Esophagus (tissue), 2 donors: ENCODE results near the gene SLC18B1. TPM values are rescaled to one million over a fixed set of nuclear protein-coding genes. Genes with fewer than 3 reads are reported as not detected.

ENCODE experiments used
- H3K27ac ChIP-seq, 2 donors: one replicate each; pipeline ENCODE4 v1.5.1; 2013; ENCODE audit warnings: low read depth in 2 of 2, mild to moderate bottlenecking in 2 of 2, inconsistent platforms in 1 of 2, low read length in 1 of 2, moderate library complexity in 1 of 2
- H3K27me3 ChIP-seq, 2 donors: one replicate each; pipeline ENCODE4 v1.6.1; 2013; ENCODE audit warnings: low read length in 2 of 2, control low read depth in 1 of 2, mild to moderate bottlenecking in 1 of 2; ENCODE audit not compliant: insufficient read depth in 2 of 2, control insufficient read depth in 1 of 2
- H3K36me3 ChIP-seq, 2 donors: one replicate each; pipeline ENCODE4 v1.6.1; 2013; ENCODE audit warnings: low read length in 1 of 2; ENCODE audit not compliant: control insufficient read depth in 2 of 2, insufficient read depth in 2 of 2
- H3K4me1 ChIP-seq, 2 donors: one replicate each; pipeline ENCODE4 v1.6.1; 2013; ENCODE audit warnings: low read length in 1 of 2; ENCODE audit not compliant: control insufficient read depth in 2 of 2, insufficient read depth in 2 of 2
- H3K4me3 ChIP-seq, 2 donors: one replicate each; pipeline ENCODE4 v1.5.1; 2013; ENCODE audit warnings: low read length in 2 of 2, mild to moderate bottlenecking in 2 of 2, low read depth in 1 of 2, moderate library complexity in 1 of 2
- H3K9me3 ChIP-seq, 2 donors: one replicate each; pipeline ENCODE4 v1.6.1; 2013; ENCODE audit warnings: mild to moderate bottlenecking in 2 of 2, low read depth in 1 of 2, low read length in 1 of 2, moderate library complexity in 1 of 2; ENCODE audit not compliant: control insufficient read depth in 2 of 2, insufficient read depth in 1 of 2
- WGBS, 2 donors: extraction: QIAGEN DNeasy Blood & Tissue Kit; methylation state at CpG; one replicate each; pipeline ENCODE4 v1.1.7; 2013; 5-methylcytosine and 5-hydroxymethylcytosine counted together
- polyA plus RNA-seq, 2 donors: library from polyadenylated mRNA; stranded (reverse); fragments of 200-250 nt; gene quantifications; one replicate each; pipeline ENCODE4 v1.2.3, GENCODE V29; 2013
- donor health status: healthy with polysubstance abuse.
- donor health status: Bipolar disorder and iron deficiency.

Gene SLC18B1
- polyA plus RNA-seq, 2 donors = 8.5 to 10.6 TPM

- Histone ChIP-seq H3K4me3 (no peak overlapping the region), H3K27me3 (no peaks in the 10 kb centered on the region), H3K27ac (no peak overlapping the region), H3K4me1 (peaks cover 1 to 4% of the 10 kb centered on the region in 2 donors), H3K9me3 (no peaks in the 10 kb centered on the region), H3K36me3 (peaks cover 16 to 17% of the 10 kb centered on the region in 2 donors)
- 86 to 92% methylated on average over 10 of the region's 10 CpGs for WGBS, 2 donors
These were observed 19.3 kb upstream of the SLC18B1 start for GRCh38 chr6:132817554-132818403.

- no peaks in the 10 kb centered on the region for H3K9me3 ChIP-seq
- WGBS, 2 donors = 51 to 63% methylated on average over 4 of the region's 4 CpGs
- H3K27me3 ChIP-seq = no peaks in the 10 kb centered on the region
- H3K4me1 ChIP-seq = peaks cover 1 to 4% of the 10 kb centered on the region in 2 donors
- H3K27ac ChIP-seq = no peak overlapping the region
- peak overlapping the region in 1 of 2 donors; percentile 100 for H3K4me3 ChIP-seq
- H3K36me3 ChIP-seq = peaks cover 16 to 17% of the 10 kb centered on the region in 2 donors
These were observed 18.2 kb upstream of the SLC18B1 start for GRCh38 chr6:132816660-132817059.

- peaks cover 16 to 17% of the 10 kb centered on the region in 2 donors for H3K36me3 ChIP-seq
- peak overlapping the region; percentile 95 to 100 for H3K4me3 ChIP-seq
- H3K4me1 ChIP-seq = peaks cover 1 to 4% of the 10 kb centered on the region in 2 donors
- WGBS, 2 donors = 0 to 1% methylated on average over 27 of the region's 27 CpGs
- H3K27ac ChIP-seq = peak overlapping the region; percentile 82 to 86
- no peaks in the 10 kb centered on the region for H3K9me3 ChIP-seq
- H3K27me3 ChIP-seq = no peaks in the 10 kb centered on the region
These were observed 16.5 kb upstream of the SLC18B1 start for GRCh38 chr6:132814716-132815570.

GRCh38 chr6:132813173-132813856, 14.9 kb upstream of the SLC18B1 start:
- WGBS, 2 donors = 0% methylated on average over 27 of the region's 27 CpGs
- H3K36me3 ChIP-seq = peaks cover 11 to 17% of the 10 kb centered on the region in 2 donors
- peaks cover 1 to 4% of the 10 kb centered on the region in 2 donors for H3K4me1 ChIP-seq
- H3K27me3 ChIP-seq = no peaks in the 10 kb centered on the region
- peak overlapping the region; percentile 88 to 96 for H3K27ac ChIP-seq
- no peaks in the 10 kb centered on the region for H3K9me3 ChIP-seq
- peak overlapping the region; percentile 83 to 100 for H3K4me3 ChIP-seq

GRCh38 chr6:132812756-132813172, 14.3 kb upstream of the SLC18B1 start:
- peaks cover 1 to 4% of the 10 kb centered on the region in 2 donors for H3K4me1 ChIP-seq
- WGBS, 2 donors = 1 to 4% methylated on average over 5 of the region's 5 CpGs
- peak overlapping the region; percentile 88 to 96 for H3K27ac ChIP-seq
- H3K27me3 ChIP-seq = no peaks in the 10 kb centered on the region
- H3K9me3 ChIP-seq = no peaks in the 10 kb centered on the region
- H3K36me3 ChIP-seq = peaks cover 9 to 12% of the 10 kb centered on the region in 2 donors
- peak overlapping the region; percentile 83 to 100 for H3K4me3 ChIP-seq

- no peaks in the 10 kb centered on the region for H3K9me3 ChIP-seq
- peaks cover 6 to 8% of the 10 kb centered on the region in 2 donors for H3K36me3 ChIP-seq
- WGBS, 2 donors = 9 to 12% methylated on average over 2 of the region's 2 CpGs
- H3K4me1 ChIP-seq = peaks cover 1 to 4% of the 10 kb centered on the region in 2 donors
- peak overlapping the region in 1 of 2 donors; percentile 88 for H3K27ac ChIP-seq
- no peaks in the 10 kb centered on the region for H3K27me3 ChIP-seq
- H3K4me3 ChIP-seq = peak overlapping the region in 1 of 2 donors; percentile 100
These were observed 13.9 kb upstream of the SLC18B1 start for GRCh38 chr6:132812255-132812732.

- Histone ChIP-seq H3K9me3 (no peaks in the 10 kb centered on the region), H3K27me3 (no peaks in the 10 kb centered on the region)
- WGBS, 2 donors = 54% methylated on average over 3 of the region's 3 CpGs
These were observed 12.8 kb upstream of the SLC18B1 start for GRCh38 chr6:132811276-132811675.

GRCh38 chr6:132805548-132805947, 7.1 kb upstream of the SLC18B1 start:
- Histone ChIP-seq H3K27ac (no peak overlapping the region), H3K9me3 (no peaks in the 10 kb centered on the region), H3K36me3 (no peaks in the 10 kb centered on the region), H3K4me3 (no peak overlapping the region), H3K4me1 (no peaks in the 10 kb centered on the region), H3K27me3 (no peaks in the 10 kb centered on the region)
- WGBS, 2 donors = 50 to 56% methylated on average over 2 of the region's 2 CpGs

More at GRCh38 chr6:132811276-132811675, 12.8 kb upstream of the SLC18B1 start:
- H3K27ac ChIP-seq = no peak overlapping the region
- peaks cover 4 to 6% of the 10 kb centered on the region in 2 donors for H3K36me3 ChIP-seq
- H3K4me3 ChIP-seq = no peak overlapping the region
- peaks cover under 1 to 4% of the 10 kb centered on the region in 2 donors for H3K4me1 ChIP-seq

GRCh38 chr6:132804251-132804650, 5.8 kb upstream of the SLC18B1 start:
- Histone ChIP-seq H3K4me3 (no peak overlapping the region), H3K36me3 (no peaks in the 10 kb centered on the region), H3K9me3 (no peaks in the 10 kb centered on the region), H3K4me1 (no peaks in the 10 kb centered on the region), H3K27me3 (no peaks in the 10 kb centered on the region), H3K27ac (no peak overlapping the region)
- WGBS, 2 donors = 97 to 100% methylated on average over 1 of the region's 1 CpG
